ENCODE measurements around the gene GCNT2.
"Not testable (repeated sequence)": the region's sequence is repeated elsewhere in the genome, so short reads cannot be mapped to it uniquely, and the experiment has no call there.

Gene GCNT2

DNA sequence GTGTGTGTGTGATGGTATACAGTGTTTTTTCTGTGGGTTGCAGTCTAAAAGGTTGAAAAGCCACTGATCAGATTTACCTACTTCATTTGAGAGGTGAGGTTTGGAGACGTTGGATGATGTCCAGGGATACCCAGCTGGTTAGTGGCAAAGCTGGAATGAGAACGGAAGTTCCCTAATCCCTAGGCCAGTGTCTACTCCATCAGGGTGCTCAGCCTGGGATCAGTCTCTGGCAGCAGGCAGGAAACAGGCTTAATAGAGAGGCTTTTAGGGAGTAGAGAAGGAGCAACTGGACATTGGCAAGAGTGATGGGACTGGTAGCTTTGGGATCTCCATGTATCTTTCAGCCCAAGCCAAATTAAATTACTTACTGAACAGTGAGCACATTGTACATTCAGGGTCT, 92.6 kb downstream of the GCNT2 start:
- no peak for DNase-seq

DNA sequence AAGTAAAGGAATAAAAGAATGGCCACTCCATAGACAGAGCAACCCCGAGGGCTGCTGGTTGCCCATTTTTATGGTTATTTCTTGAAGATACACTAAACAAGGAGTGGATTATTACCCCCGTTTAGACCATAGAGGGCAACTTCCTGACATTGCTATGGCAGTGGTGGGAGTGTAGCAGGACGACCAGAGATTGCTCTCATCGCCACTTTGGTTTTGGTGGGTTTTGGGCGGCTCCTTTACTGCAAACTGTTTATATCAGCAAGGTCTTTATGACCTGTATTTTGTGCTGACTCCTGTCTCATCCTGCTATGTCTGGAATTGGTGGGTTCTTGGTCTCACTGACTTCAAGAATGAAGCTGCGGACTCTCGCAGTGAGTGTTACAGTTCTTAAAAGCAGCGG, 94.5 kb downstream of the GCNT2 start:
- no peak for DNase-seq

DNA sequence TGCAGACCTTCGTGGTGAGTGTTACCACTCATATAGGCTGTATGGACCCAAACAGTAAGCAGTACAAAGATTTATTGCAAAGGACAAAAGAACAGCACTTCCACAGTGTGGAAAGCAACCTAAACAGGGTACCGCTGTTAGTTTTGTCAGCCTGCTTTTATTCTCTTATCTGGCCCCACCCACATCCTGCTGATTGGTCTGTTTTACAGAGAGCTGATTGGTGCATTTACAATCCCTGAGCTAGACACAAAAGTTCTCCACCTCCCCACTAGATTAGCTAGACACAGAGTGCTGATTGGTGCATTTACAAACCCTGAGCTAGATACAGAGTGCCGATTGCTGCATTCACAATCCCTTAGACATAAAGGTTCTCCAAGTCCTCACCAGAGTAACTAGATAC, 95.1 kb downstream of the GCNT2 start:
- DNase-seq, result not testable (repeated sequence)

DNA sequence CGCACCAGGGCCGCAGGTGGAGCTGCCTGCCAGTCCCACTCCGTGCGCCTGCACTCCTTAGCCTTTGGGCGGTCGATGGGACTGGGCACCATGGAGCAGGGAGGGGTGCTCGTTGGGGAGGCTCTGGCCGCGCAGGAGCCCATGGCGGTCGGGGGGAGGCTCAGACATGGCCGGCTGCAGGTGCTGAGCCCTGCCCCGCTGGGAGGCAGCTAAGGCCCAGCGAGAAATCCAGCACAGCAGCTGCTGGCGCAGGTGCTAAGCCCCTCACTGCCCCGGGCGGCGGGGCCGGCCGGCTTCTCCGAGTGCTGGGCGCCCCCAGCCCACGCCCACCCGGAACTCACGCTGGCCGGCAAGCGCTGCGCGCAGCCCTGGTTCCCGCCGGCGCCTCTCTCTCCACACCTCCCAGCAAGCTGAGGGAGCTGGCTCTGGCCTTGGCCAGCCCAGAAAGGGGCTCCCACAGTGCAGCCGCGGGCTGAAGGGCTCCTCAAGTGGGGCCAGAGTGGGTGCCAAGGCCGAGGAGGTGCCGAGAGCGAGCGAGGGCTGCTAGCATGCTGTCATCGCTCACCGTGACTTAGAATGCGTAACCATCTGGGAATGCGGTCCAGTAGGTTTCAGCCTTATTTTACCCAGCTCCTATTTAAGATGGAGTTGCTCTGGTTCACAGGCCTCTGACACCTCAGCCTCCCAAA, 96.0 kb downstream of the GCNT2 start:
- no peak for DNase-seq

DNA sequence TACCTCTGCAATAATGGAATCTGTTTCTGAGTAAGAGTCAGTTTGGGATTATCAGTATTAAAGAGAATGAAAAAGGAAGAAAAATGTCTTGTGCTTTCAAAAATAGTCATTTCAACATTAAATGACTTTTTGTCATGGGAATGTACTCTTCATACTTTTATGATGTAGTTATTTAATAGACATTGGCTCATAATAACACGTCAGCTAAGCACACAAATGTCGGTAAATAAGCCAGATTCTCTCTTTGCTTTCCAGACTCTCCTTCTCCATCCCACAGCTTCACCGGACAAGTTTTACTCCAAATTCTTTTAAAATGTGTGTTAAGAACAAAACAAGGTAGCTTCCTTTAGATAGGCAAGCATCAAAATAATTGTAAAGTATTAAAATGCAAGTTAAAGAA, 97.3 kb downstream of the GCNT2 start:
- DNase-seq, result no peak

DNA sequence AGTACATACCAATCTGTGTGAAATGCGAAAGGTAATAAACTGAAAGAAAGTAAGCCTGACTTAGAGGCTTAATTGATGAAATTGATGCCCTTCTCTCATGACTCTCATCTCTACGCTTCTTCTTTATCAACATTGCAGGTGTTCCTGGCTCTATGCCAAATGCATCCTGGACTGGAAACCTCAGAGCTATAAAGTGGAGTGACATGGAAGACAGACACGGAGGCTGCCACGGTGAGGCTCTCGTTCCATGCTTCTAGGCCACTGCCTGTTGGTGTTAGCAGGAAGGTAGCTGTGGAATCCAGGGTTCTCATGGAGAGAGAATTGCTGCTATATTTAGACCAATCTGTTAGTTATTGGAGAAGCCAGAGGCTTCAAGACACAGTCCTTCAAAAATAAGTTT, 100.1 kb downstream of the GCNT2 start:
- no peak for DNase-seq

DNA sequence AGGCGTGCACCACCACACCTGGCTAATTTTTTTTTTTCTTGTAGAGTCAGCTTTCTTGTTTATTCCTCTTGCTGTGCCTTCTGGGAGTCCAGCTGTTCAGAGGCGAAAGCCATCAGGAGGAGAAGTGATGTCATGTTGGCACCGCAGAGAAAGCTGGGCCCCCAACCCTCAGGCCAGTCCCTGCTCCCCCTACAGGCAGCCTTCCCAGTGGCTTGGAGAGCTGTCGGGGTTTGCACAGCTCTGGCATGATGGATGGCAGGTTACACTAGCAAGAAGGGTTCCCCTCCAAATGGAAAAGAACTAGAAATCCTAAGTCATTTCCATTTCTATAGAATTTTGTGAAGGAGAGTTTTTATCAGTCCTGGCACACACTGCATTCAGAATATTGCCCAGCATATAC, 100.7 kb downstream of the GCNT2 start:
- DNase-seq, result no peak

DNA sequence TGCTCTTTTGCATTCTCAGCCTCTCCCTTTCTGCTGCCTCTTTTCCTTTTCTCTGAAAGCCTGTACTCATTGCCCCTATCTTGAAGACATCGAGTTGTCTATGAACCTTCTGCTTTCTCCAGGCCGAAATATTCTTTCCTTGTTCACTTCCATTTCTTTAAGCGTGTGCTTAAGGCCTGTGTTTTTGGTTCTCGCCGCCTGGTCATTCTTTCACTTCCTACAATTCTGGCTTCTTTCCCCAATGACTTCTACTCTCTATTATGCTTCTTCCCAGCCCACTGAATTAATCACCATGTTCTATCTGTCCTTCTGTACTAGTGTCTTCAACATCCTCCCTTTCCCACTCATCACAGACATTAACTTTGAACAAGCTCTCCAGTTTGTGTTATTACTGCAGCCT, 103.7 kb downstream of the GCNT2 start:
- no peak for DNase-seq

DNA sequence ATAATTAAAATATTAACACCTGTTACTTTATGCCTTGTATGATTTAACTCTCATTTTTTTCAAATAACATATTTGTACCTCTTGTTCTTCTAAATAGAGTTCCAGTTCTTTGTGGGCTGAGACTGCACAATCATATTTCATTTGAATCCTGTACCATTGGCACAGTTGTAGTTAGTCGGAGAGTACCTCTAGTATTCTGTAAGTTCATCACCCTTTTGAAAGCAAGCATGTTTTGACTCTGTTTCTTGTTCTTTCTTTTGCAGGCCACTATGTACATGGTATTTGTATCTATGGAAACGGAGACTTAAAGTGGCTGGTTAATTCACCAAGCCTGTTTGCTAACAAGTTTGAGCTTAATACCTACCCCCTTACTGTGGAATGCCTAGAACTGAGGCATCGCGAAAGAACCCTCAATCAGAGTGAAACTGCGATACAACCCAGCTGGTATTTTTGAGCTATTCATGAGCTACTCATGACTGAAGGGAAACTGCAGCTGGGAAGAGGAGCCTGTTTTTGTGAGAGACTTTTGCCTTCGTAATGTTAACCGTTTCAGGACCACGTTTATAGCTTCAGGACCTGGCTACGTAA, 105.1 kb downstream of the GCNT2 start:
- DNase-seq, result no peak

DNA sequence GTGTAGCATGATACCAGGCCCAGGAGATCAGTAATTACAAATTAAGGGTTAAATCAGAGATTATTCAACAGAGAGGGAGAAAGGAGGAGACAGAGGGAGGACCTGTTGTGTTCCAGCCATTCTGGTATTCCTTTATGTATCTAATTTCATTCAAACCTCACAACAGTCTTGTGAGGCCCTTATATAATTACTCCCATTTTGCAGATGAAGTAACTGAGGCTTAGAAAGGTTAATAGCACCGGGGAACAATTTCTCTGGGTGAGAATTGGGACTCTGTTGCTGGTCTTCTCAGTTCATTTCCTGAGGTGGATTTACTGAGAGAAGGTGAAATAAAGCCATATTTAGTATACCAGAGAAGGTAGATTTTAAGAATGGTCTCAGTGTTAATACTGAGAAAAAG, 106.6 kb downstream of the GCNT2 start:
- no peak for DNase-seq

DNA sequence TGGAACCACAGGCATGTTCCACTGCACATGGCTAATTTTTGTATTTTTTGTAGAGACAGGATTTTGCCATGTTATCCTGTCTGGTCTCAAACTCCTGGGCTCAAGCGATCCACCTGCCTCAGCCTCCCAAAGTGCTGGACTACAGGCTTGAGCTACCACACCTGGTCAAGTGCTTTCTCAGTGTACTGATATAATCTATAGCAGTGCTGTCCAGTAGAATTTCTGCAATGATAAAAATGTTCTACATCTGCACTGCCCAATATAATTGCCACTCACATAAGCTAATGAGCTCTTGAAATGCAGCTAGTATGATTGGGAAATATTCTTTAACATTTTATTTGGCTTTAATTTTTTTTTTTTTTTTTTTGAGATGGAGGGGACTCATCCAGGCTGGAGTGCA, 109.0 kb downstream of the GCNT2 start:
- DNase-seq, result no peak

DNA sequence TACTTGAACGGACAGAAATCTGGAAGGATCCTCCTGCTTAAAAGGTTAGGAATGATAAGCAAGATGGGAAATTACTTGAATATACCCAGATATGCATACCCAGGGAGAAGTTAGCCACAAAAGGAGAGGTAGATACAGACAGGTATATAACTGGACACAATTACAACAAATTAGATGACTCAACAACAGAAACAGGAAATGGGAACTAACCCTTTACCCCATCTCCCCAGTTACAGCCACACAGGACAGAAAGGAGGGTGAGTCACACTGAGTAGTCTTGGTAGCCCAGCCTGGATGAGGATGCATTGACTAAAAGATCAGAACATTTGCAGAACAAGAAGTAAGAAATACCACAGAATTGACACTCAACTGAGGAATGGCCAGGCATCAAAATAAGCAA, 112.1 kb downstream of the GCNT2 start:
- DNase-seq, result no peak

DNA sequence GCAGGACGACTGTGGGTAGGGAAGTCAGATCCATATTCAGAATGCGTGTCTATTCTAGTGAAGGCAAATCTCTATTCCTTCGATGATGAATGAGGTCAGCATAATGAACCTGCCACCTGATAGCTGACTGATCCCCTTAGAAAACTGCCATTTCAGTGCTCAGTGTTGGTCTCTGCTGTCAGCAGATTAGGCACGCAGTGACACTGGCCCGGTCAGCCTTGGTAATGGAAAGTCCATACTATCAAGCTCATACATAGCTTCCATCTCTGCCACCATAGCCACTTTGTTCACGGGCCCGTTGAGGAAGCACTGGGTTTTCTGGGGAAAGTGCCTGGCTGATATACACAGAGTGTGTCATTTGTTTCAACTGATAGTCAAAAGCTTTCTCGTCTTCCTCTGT, 119.3 kb downstream of the GCNT2 start:
- no peak for DNase-seq

DNA sequence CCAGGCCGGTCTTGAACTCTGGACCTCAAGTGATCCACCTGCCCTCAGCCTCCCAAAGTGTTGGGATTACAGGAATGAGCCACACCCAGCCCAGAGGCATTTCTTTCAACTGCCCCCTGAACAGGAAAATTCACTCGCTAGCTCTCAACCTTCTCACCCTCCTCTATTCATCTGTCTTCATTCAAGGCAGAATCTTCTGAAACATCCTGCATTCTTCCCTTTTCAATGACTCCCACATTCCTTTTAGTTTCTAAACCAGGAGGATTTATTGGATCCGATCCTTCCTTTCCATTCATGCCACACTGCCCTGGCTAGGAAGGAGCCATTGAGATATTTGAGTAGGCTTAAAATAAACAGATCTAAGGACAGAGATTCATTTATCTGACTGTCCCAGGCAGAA, 120.4 kb downstream of the GCNT2 start:
- DNase-seq, result no peak

DNA sequence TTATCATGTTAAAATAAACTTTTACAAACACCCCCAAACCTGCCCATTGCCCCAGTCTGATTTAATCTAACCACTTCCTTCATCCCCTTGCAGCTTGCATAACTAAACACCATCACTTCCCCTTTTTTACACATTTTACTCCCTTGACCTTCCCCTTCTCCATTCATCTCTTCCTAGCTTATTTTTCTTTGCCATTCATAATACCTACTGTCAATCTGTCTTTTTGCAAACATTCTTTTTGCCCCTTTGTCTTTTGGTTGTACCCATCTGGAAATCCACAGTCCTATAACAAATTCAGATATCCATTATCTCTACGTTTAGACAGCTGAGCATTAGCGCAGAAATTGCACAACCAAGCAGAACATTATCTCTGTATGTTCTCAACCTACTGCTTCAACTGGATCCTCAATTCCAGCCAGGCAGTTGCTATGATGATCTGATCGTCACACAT, 122.1 kb downstream of the GCNT2 start:
- DNase-seq, result no peak

DNA sequence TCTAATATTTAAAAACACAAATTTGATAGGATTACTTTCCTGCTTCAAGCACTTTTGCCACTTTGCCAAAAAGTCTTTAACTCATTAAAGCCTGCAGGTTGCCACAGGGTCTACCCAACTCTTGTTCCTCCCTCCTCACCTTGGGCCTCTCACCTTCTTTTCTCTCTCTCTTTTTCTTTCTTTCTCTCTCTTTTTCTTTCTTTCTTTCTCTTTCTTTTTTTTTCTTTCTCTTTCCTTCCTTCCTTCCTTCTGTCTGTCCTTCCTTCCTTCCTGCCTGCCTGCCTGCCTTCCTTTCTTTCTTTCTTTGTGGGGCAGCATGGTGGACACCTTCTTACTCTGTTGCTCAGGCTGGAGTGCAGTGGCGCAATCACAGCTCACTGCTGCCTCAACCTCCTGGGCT, 123.1 kb downstream of the GCNT2 start:
- no peak for DNase-seq

DNA sequence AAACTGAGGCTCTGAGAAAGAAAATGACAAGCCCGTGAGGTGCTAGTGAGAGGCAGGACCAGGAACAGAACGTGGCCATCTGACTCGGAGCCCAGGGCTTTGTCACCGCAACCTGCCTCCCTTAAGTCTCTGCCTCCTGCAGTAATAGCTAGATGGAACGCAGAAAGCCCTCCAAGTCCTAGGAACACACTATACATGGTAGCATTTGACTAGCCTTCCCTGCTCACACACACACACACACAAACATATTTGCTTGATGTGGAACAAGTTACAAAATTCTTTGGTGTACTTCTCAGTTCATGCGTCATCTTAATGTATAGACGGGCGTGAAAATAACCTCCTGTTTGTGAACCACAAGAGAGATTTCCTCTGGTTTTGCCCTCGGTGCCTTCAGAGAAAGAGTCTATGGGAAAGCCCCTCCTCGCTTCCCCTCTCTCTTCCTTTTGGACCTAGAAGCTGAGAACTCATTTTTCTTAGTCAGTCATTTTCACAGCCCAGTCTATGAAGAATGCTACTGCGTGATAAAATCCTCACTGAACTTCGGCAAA, 134.4 kb downstream of the GCNT2 start:
- no peak for DNase-seq

DNA sequence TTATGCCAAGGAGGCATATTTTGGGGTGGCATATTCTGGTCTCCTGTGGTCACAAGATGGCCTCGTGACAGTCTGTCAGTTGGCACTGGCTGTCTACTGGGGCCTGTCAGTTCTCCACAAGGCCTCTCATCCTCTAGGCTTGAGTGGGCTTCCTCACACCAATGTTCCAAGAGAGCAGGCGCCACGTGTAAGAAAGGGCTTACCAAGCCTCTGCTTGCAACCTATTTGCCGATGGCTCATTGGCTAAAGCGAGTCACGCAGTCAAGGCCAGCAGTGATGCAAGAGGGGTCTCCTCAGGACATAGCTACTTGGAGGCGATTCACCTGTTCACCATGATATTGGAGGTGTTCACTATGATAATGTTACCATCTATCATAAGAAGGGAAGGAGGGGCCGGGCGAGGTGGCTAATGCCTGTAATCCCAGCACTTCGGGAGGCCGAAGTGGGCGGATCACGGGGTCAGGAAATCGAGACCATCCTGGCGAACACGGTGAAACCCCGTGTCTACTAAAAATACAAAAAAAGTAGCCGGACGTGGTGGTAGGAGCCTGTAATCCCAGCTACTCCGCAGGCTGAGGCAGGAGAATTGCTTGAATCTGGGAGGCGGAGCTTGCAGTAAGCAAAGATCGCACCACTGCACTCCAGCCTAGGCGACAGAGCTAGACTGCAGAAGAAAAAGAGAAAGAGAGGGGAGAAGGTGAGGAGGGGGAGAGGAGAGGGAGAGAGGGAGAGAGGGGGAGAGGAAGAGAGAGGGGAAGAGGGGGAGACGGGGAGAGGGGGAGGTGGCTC, 138.0 kb downstream of the GCNT2 start:
- DNase-seq, result no peak

DNA sequence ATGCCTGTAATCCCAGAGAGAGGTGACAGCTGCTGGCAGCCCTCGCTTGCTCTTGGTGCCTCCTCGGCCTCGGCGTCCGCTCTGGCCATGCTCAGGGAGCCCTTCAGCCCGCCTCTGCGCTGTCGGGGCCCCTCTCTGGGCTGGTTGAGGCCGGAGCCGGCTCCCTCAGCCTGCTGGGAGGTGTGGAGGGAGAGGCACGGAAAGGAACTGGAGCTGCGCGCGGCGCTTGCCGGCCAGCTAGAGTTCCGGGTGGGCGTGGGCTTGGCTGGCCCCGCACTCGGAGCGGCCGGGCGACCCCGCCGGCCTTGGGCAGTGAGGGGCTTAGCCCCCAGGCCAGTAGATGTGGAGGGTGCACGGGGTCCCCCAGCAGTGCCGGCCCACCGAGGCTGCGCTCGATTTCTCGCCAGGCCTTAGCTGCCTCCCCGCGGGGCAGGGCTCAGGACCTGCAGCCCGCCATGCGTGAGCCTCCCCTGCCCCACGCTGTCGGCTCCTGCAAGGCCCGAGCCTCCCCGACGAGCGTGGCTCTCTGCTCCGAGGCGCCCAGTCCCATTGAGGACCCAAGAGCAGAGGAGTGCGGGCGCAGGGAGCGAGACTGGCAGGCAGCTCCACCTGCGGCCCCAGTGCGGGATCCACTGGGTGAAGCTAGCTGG, 138.7 kb downstream of the GCNT2 start:
- DNase-seq, result no peak

DNA sequence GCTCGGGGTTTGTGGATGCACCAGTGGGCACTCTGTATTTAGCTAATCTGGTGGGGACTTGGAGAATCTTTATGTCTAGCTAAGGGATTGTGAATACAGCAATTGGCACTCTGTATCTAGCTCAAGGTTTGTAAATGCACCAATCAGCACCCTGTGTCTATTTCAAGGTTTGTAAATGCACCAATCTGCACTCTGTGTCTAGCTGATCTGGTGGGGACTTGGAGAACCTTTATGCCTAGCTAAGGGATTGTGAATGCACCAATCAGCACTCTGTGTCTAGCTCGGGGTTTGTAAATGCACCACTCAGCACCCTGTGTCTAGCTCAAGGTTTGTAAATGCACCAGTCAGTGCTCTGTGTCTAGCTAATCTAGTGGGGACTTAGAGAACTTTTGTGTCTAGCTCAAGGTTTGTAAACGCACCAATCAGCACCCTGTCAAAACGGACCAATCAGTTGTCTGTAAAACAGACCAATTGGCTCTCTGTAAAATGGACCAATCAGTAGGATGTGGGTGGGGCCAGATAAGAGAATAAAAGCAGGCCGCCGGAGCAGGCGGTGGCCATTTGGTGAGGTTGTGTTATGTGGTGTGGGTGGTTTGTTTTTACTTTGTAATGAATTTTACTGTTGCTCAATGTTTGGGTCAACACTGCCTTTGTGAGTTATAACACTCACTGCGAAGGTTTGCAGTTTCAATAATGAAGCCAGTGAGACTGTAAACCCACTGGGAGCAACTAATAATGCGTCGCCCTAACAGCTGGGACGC, 139.5 kb downstream of the GCNT2 start:
- not testable (repeated sequence) for DNase-seq

DNA sequence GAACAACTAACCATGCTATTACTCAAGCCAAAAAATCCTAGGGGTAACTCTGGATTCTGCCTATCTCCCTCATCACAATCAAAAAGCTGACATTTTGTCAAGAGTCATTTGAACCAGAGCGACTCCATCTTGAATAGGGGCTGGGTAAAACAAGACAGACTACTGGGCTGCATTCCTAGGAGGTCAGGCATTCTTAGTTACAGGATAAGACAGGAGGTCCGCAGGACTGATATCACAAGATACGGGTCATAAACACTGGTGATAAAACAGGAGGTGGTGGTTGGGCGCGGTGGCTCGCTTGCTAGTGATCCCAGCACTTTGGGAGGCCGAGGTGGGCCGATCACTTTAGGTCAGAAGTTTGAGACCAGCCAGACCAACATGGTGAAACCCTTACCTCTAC, 141.1 kb downstream of the GCNT2 start:
- DNase-seq, result no peak

DNA sequence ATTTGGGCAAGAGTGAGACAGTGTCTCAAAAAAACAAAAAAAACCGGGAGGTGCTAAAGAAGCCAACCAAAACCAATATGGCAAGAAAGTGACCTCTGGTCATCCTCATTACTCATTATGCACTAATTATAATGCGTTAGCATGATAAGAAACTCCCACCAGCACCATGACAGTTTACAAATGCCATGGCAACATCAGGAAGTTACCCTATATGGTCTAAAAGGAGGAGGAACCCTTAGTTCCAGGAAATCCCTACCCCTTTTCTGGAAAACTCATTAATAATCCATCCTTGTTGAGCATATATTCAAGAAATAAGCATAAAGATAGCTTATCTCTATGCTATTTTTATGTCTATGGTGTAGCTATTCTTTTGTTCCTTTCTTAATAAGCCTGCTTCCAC, 141.6 kb downstream of the GCNT2 start:
- no peak for DNase-seq

DNA sequence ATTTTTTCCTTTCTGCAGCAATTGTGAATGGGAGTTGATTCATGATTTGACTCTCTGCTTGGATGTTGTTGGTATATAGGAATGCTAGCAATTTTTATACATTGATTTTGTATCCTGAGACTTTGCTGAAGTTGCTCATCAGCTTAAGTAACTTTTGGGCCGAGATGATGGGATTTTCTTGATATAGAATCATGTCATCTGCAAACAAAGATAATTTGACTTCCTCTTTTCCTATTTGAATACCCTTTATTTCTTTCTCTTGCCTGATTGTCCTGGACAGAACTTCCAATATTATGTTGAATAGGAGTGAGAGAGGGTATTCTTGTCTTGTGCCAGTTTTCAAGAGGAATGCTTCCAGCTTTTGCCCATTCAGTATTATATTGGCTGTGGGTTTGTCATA, 144.4 kb downstream of the GCNT2 start:
- DNase-seq, result not testable (repeated sequence)

All from NCI-H1436 treated with DMSO at 0.1 percent for 48 hours (cell line).